H9 (cell line): ENCODE results near the gene SLC12A5. TPM values are rescaled to one million over a fixed set of nuclear protein-coding genes. Genes with fewer than 3 reads are reported as not detected.
A peak's percentile ranks its signal among the peaks of the same experiment; 100 is the strongest.

Experiments used
- DNase-seq: peaks from one replicate; pipeline ENCODE4 v3.0.0-alpha.2; 2017
- H2AFZ ChIP-seq: one replicate; pipeline ENCODE4 v1.6.1; 2013; ENCODE audit warnings: mild to moderate bottlenecking, low read length, control low read depth, moderate library complexity
- H2AK5ac ChIP-seq: 2 replicates; pipeline ENCODE4 v1.6.1; 2013; ENCODE audit warnings: low read length, control low read depth, mixed read lengths; ENCODE audit not compliant: insufficient read length
- H2BK120ac ChIP-seq: one replicate; pipeline ENCODE4 v1.6.1; 2013; ENCODE audit warnings: low read depth, mild to moderate bottlenecking, low read length, control low read depth, inconsistent platforms; ENCODE audit not compliant: poor library complexity, severe bottlenecking
- H2BK12ac ChIP-seq: 2 replicates; pipeline ENCODE4 v1.6.1; 2013; ENCODE audit warnings: low read length, control low read depth, mixed read lengths, low read depth; ENCODE audit not compliant: insufficient read length
- H2BK15ac ChIP-seq: 2 replicates; pipeline ENCODE4 v1.6.1; 2013; ENCODE audit warnings: low read depth, low read length, control low read depth
- H2BK20ac ChIP-seq: one replicate; pipeline ENCODE4 v1.6.1; 2013; ENCODE audit warnings: low read depth, mild to moderate bottlenecking, low read length, control low read depth, inconsistent platforms; ENCODE audit not compliant: poor library complexity, severe bottlenecking
- H2BK5ac ChIP-seq: 2 replicates; pipeline ENCODE4 v1.6.1; 2013; ENCODE audit warnings: low read length, control low read depth, mixed read lengths; ENCODE audit not compliant: insufficient read length
- H3K14ac ChIP-seq: 2 replicates; pipeline ENCODE4 v1.6.1; 2013; ENCODE audit warnings: low read length, control low read depth; ENCODE audit not compliant: insufficient read depth
- H3K18ac ChIP-seq: 2 replicates; pipeline ENCODE4 v1.6.1; 2013; ENCODE audit warnings: low read depth, mild to moderate bottlenecking, mixed read lengths, low read length, control low read depth; ENCODE audit not compliant: insufficient read length
- H3K23ac ChIP-seq: 2 replicates; pipeline ENCODE4 v1.6.1; 2013; ENCODE audit warnings: low read length, control low read depth, mixed read lengths, low read depth; ENCODE audit not compliant: insufficient read length
- H3K23me2 ChIP-seq: 2 replicates; pipeline ENCODE4 v1.6.1; 2013; ENCODE audit warnings: low read depth, mild to moderate bottlenecking, mixed read lengths, low read length, control low read depth; ENCODE audit not compliant: insufficient read length, poor library complexity, severe bottlenecking
- H3K27ac ChIP-seq: 2 replicates; pipeline ENCODE4 v1.5.1; 2013; ENCODE audit warnings: low read length, control low read depth, mixed read lengths, low read depth; ENCODE audit not compliant: insufficient read length
- H3K27me3 ChIP-seq: 2 replicates; pipeline ENCODE4 v1.6.1; 2013; ENCODE audit warnings: low read length, control low read depth, inconsistent platforms; ENCODE audit not compliant: insufficient read depth
- H3K4ac ChIP-seq: 2 replicates; pipeline ENCODE4 v1.6.1; 2013; ENCODE audit warnings: low read depth, mild to moderate bottlenecking, control low read depth, inconsistent platforms, low read length, moderate library complexity
- H3K4me1 ChIP-seq: 2 replicates; pipeline ENCODE4 v1.6.1; 2013; ENCODE audit warnings: low read length, control low read depth, inconsistent platforms; ENCODE audit not compliant: insufficient read depth
- H3K4me2 ChIP-seq: 2 replicates; pipeline ENCODE4 v1.6.1; 2013; ENCODE audit warnings: low read length, control low read depth, mixed read lengths; ENCODE audit not compliant: insufficient read length, insufficient read depth
- H3K56ac ChIP-seq: 2 replicates; pipeline ENCODE4 v1.6.1; 2013; ENCODE audit warnings: low read depth, mild to moderate bottlenecking, mixed read lengths, low read length, control low read depth; ENCODE audit not compliant: insufficient read length
- H3K79me1 ChIP-seq: 2 replicates; pipeline ENCODE4 v1.6.1; 2013; ENCODE audit warnings: low read depth, mild to moderate bottlenecking, moderate library complexity, low read length, control low read depth, inconsistent platforms; ENCODE audit not compliant: insufficient read depth, poor library complexity, severe bottlenecking
- H3K79me2 ChIP-seq: 2 replicates; pipeline ENCODE4 v1.6.1; 2013; ENCODE audit warnings: low read length, control low read depth, inconsistent platforms; ENCODE audit not compliant: insufficient read depth
- H3K9ac ChIP-seq: 2 replicates; pipeline ENCODE4 v1.6.1; 2013; ENCODE audit warnings: low read length, control low read depth, mixed read lengths; ENCODE audit not compliant: insufficient read length; ENCODE audit errors: extremely low read depth
- H3K9me3 ChIP-seq: one replicate; pipeline ENCODE4 v1.6.1; 2013; ENCODE audit warnings: low read depth, low read length, inconsistent platforms; ENCODE audit not compliant: control insufficient read depth
- H3T11ph ChIP-seq: one replicate; pipeline ENCODE4 v1.6.1; 2013; ENCODE audit warnings: mild to moderate bottlenecking, low read length, control low read depth, inconsistent platforms
- H4K20me1 ChIP-seq: one replicate; pipeline ENCODE4 v1.6.1; 2013; ENCODE audit not compliant: control insufficient read depth, insufficient read length, insufficient read depth
- H4K5ac ChIP-seq: 2 replicates; pipeline ENCODE4 v1.6.1; 2013; ENCODE audit warnings: low read depth, mild to moderate bottlenecking, mixed read lengths, low read length, control low read depth; ENCODE audit not compliant: insufficient read length
- H4K8ac ChIP-seq: replicated peaks from 2 replicates; pipeline ENCODE4 v1.6.1; 2013; ENCODE audit warnings: low read length, control low read depth, mixed read lengths, low read depth; ENCODE audit not compliant: insufficient read length
- H4K91ac ChIP-seq: 2 replicates; pipeline ENCODE4 v1.6.1; 2013; ENCODE audit warnings: low read depth, mild to moderate bottlenecking, moderate library complexity, mixed read lengths, low read length, control low read depth; ENCODE audit not compliant: insufficient read length
- H3K27ac Mint-ChIP-seq, 3 experiments: 2 replicates in 2 of 3; 3 replicates in 1 of 3; pipeline ENCODE4 v1.8.0; 2020 to 2021; ENCODE audit warnings: mixed read lengths in 3 of 3, mild to moderate bottlenecking in 1 of 3, moderate library complexity in 1 of 3
- H3K27me3 Mint-ChIP-seq: 2 replicates; pipeline ENCODE4 v1.8.0; 2021; ENCODE audit warnings: low read depth, mild to moderate bottlenecking, moderate library complexity, mixed read lengths
- H3K36me3 Mint-ChIP-seq, 3 experiments: 2 replicates in 2 of 3; 3 replicates in 1 of 3; pipeline ENCODE4 v1.8.0; 2020 to 2021; ENCODE audit warnings: low read depth in 3 of 3, mixed read lengths in 3 of 3; ENCODE audit not compliant: insufficient read depth in 1 of 3
- H3K4me1 Mint-ChIP-seq, 2 experiments: 2 replicates each; pipeline ENCODE4 v1.8.0; 2020; ENCODE audit warnings: mixed read lengths in 2 of 2
- H3K4me3 Mint-ChIP-seq, 2 experiments: 2 replicates in 1 of 2; 3 replicates in 1 of 2; pipeline ENCODE4 v1.8.0; 2020 to 2021; ENCODE audit warnings: mild to moderate bottlenecking in 2 of 2, mixed read lengths in 2 of 2, moderate library complexity in 1 of 2
- H3K9me3 Mint-ChIP-seq, 2 experiments: 2 replicates in 1 of 2; 3 replicates in 1 of 2; pipeline ENCODE4 v1.8.0; 2020; ENCODE audit warnings: mild to moderate bottlenecking in 2 of 2, mixed read lengths in 2 of 2, moderate library complexity in 1 of 2
- CTCF ChIP-seq: fragments of 200-600 bp; sonication (generic); conservative IDR thresholded peaks from 3 replicates; pipeline ENCODE4 v1.8.0; 2021; ENCODE audit warnings: antibody characterized with exemption, mild to moderate bottlenecking
- WGBS: extraction: QIAGEN DNeasy Blood & Tissue Kit; methylation state at CpG from one replicate; pipeline ENCODE4 v1.1.7; 2013; ENCODE audit warnings: missing lambda C conversion rate, low lambda C conversion rate, mixed read lengths; ENCODE audit not compliant: insufficient read length; ENCODE audit errors: extremely low coverage; 5-methylcytosine and 5-hydroxymethylcytosine counted together
- total RNA-seq: library from RNA; stranded (reverse); gene quantifications from 2 replicates; pipeline ENCODE4 v1.2.1, GENCODE V29; 2021

SLC12A5 gene
- total RNA-seq, 1 experiment from 2014 or later, result 8.7 TPM

- H3K36me3 Mint-ChIP-seq, result peaks cover 7 to 18% (median 12%) of the 10 kb centered on the region in 3 experiments
- peaks cover 30 to 37% of the 10 kb centered on the region in 2 experiments for H3K4me1 Mint-ChIP-seq
- Histone ChIP-seq H3T11ph (no peak overlapping the region), H3K23ac (no peak overlapping the region), H3K56ac (no peak overlapping the region), H2BK120ac (no peak overlapping the region), H3K79me2 (no peaks in the 10 kb centered on the region), H3K9ac (no peak overlapping the region), H3K4me1 (peaks cover 6% of the 10 kb centered on the region; the same call in 1 of the 2 replicates), H3K27me3 (no peaks in the 10 kb centered on the region; the same call in 1 of the 2 replicates), H3K4ac (no peak overlapping the region), H4K20me1 (no peaks in the 10 kb centered on the region), H2AK5ac (no peak overlapping the region), H4K5ac (no peak overlapping the region), H2BK20ac (no peak overlapping the region), H3K18ac (no peak overlapping the region), H2BK12ac (no peak overlapping the region), H3K4me2 (peak overlapping the region; percentile 34), H3K79me1 (no peaks in the 10 kb centered on the region), H4K91ac (no peak overlapping the region), H2BK5ac (no peak overlapping the region), H2BK15ac (no peak overlapping the region), H3K27ac (no peak overlapping the region), H3K23me2 (peaks cover 6% of the 10 kb centered on the region), H4K8ac (no peak overlapping the region), H3K9me3 (no peaks in the 10 kb centered on the region), H2AFZ (no peak overlapping the region), H3K14ac (no peak overlapping the region)
- H3K27ac Mint-ChIP-seq, result peak overlapping the region in 1 of 3 experiments; percentile 50; a peak in 1 of 7 replicates
- no CpG with 5 or more reads among the region's 29 CpGs for WGBS
- peaks cover 5 to 17% of the 10 kb centered on the region in 2 experiments; a peak in 2 of 5 replicates for H3K9me3 Mint-ChIP-seq
- no peak for DNase-seq
- no peak for TF ChIP-seq CTCF
- peak overlapping the region; percentile 59 to 77 for H3K4me3 Mint-ChIP-seq
- peaks cover 23% of the 10 kb centered on the region for H3K27me3 Mint-ChIP-seq
Measured at GRCh38 chr20:46013322-46013828, 15.6 kb upstream of the SLC12A5 start.
